D721Med (cell line): ENCODE measurements around the gene ZNF331.
"Not testable (repeated sequence)": the region's sequence is repeated elsewhere in the genome, so short reads cannot be mapped to it uniquely, and the experiment has no call there.

Source experiments
- DNase-seq: peaks from one replicate; pipeline ENCODE4 v3.0.0; 2011; ENCODE audit warnings: low spot score; ENCODE audit not compliant: insufficient read length
- FAIRE-seq: peaks from 2 replicates; lab custom pipeline; 2011; peaks lifted over from hg19 to GRCh38; lab: Jason Lieb, UNC
- CTCF ChIP-seq: IDR thresholded peaks from 2 replicates; pipeline ENCODE4 v1.5.1; 2012; ENCODE audit warnings: mild to moderate bottlenecking, control low read depth; ENCODE audit not compliant: insufficient read depth; ENCODE audit errors: missing control alignments

The ZNF331 gene

DNA sequence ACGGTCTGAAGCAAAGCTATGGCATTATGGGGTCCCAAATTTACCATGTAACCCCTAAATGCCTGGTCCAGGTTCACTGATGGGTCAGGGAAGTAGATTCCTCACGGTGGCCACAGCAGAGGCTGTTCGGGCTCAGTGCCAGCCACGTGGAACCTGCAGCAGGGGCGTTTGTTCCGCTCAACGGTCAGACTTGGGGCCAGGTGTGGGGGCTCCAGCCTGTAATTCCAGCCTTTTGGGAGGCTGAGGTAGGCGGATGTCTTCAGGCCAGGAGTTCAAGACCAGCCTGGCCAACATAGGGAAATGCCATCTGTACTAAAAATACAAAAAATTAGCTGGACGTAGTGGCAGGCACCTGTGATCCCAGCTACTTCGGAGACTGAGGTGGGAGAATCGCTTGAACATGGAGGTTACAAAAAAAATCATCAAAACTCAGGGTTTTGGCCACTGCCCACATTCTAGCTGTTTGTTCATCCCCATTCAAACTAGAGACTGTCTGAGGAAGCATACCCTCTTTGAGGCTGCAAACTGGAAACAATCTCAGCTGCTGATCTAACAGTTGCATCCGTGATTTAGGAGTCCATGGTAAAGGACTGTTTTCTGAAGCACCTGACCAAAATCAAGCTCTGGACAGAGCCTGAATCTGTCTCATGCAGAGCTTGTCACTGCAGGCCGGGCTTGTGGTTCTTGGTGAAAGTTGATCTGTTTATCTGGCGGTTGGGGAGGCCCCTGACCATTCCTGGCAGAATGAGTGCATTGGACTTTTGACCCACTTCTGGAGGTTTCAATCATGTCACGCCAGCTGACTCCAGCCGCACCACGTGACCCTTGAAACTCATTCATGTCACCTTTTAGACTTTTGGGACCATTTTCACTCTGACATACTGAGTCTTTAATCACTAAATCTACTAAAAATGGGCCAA lies 30.2 kb upstream of the ZNF331 start:
- FAIRE-seq, result no peak
- DNase-seq, result no peak
- no peak for TF ChIP-seq CTCF

- no peak for TF ChIP-seq CTCF
- DNase-seq (no peak), FAIRE-seq (no peak)
These were observed 28.5 kb upstream of the ZNF331 start for GRCh38 chr19:53509443-53509842.

DNA sequence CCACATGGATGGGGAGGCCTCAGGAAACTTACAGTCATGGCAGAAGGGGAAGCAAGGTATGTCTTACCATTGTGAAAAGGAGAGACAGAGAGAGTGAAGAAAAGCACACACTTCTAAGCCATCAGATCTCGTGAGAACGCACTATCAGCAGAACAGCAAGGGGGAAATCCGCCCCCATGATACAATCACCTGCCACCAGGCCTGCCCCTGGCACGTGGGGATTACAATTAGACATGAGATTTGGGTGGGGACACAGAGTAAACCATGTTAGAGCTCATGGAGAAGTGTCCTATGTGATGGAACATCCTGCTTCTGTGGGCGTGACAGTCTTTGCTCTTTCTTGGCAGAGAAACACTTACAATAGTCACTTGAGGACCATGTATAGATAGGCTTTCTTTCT lies 28.1 kb upstream of the ZNF331 start:
- DNase-seq (no peak), FAIRE-seq (no peak)

GRCh38 chr19:53511357-53511756 lies 26.6 kb upstream of the ZNF331 start:
- no peak for TF ChIP-seq CTCF
- no peak for DNase-seq
- no peak for FAIRE-seq

More for the DNA sequence above, 28.1 kb upstream of the ZNF331 start:
- no peak for TF ChIP-seq CTCF

DNA sequence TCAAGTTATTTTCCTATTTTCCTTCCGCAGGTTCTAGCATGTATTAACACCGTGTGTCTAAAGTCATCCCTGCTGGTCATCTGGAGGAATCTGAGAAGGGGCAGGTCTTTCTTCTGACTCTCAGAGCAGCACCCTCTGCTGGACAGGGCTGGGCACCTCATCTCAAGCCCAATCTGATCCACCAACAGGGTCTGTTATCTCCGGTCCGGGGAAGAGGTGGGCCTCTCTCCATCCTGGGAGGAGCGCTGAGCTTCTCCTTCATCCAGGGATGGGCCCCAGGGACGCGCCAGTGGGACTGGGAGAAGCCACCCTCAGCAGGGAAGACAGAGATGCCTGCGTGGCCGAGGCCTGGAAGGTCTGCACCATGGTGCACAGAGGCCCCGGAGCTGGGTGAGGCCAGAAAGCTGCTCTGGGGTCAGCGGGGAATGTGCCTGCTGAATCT lies 26.0 kb upstream of the ZNF331 start:
- no peak for DNase-seq
- TF ChIP-seq CTCF, result peak; percentile 69
- FAIRE-seq, result no peak

DNA sequence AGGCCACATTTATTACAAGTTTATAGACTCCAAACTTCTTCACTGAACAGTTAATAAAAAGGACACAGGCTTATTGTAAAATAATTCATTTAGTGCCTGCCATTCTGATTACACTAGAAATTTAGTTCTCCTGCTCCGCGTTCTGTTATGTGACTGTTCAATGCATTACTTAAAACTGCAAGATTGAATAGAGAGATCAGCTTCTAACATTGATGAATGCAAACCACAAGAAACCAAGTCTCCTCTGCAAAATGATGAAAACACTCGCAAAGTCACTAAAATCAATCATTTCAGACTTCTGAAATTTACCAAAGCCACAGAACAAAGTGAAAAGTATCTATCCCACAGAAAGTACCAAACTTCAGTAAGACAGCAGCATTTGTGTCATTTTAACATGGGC lies 22.9 kb upstream of the ZNF331 start:
- DNase-seq, FAIRE-seq: not testable (repeated sequence)

GRCh38 chr19:53517114-53517741 lies 20.7 kb upstream of the ZNF331 start:
- FAIRE-seq (no peak), DNase-seq (no peak)
- TF ChIP-seq CTCF, result no peak
